HUES6 (cell line): ENCODE data around the gene ST8SIA5.

Source experiments
- H3K27ac ChIP-seq: 2 replicates; pipeline ENCODE4 v1.7.0; 2013; ENCODE audit warnings: low read depth, mild to moderate bottlenecking, low read length, inconsistent platforms
- H3K27me3 ChIP-seq: 2 replicates; pipeline ENCODE4 v1.6.1; 2013; ENCODE audit warnings: low read length; ENCODE audit not compliant: control insufficient read depth, insufficient read depth
- H3K36me3 ChIP-seq: 2 replicates; pipeline ENCODE4 v1.6.1; 2013; ENCODE audit warnings: low read length; ENCODE audit not compliant: control insufficient read depth, insufficient read depth
- H3K4me1 ChIP-seq: 2 replicates; pipeline ENCODE4 v1.6.1; 2013; ENCODE audit warnings: low read length; ENCODE audit not compliant: control insufficient read depth, insufficient read depth
- H3K4me3 ChIP-seq: 2 replicates; pipeline ENCODE4 v1.5.1; 2013; ENCODE audit warnings: low read depth, low read length
- H3K9ac ChIP-seq: one replicate; pipeline ENCODE4 v1.6.1; 2013; ENCODE audit warnings: mild to moderate bottlenecking, low read length
- H3K9me3 ChIP-seq: 2 replicates; pipeline ENCODE4 v1.6.1; 2013; ENCODE audit warnings: low read depth, low read length; ENCODE audit not compliant: control insufficient read depth, insufficient read depth

Gene ST8SIA5

GRCh38 chr18:46764586-46764985 lies 7.7 kb upstream of the ST8SIA5 start:
- Histone ChIP-seq H3K4me1 (no peaks in the 10 kb centered on the region), H3K27ac (no peak overlapping the region), H3K27me3 (peaks cover 26% of the 10 kb centered on the region), H3K9ac (no peak overlapping the region), H3K9me3 (no peaks in the 10 kb centered on the region), H3K4me3 (no peak overlapping the region), H3K36me3 (no peaks in the 10 kb centered on the region)

GRCh38 chr18:46761059-46761769 lies 4.4 kb upstream of the ST8SIA5 start:
- H3K27me3 ChIP-seq = peaks cover 59% of the 10 kb centered on the region
- no peaks in the 10 kb centered on the region for H3K36me3 ChIP-seq
- H3K4me3 ChIP-seq = no peak overlapping the region
- no peak overlapping the region for H3K9ac ChIP-seq
- H3K27ac ChIP-seq = no peak overlapping the region
- no peaks in the 10 kb centered on the region for H3K9me3 ChIP-seq
- peaks cover 4% of the 10 kb centered on the region; the same call in 1 of the 2 replicates for H3K4me1 ChIP-seq

GRCh38 chr18:46759890-46760289 lies 3.0 kb upstream of the ST8SIA5 start:
- Histone ChIP-seq H3K9me3 (no peaks in the 10 kb centered on the region), H3K36me3 (no peaks in the 10 kb centered on the region), H3K9ac (no peak overlapping the region), H3K27ac (no peak overlapping the region), H3K27me3 (peaks cover 72% of the 10 kb centered on the region), H3K4me1 (peaks cover 9% of the 10 kb centered on the region; the same call in 1 of the 2 replicates), H3K4me3 (no peak overlapping the region)

- Histone ChIP-seq H3K36me3 (no peaks in the 10 kb centered on the region), H3K9me3 (no peaks in the 10 kb centered on the region), H3K9ac (no peak overlapping the region), H3K4me1 (peaks cover 9% of the 10 kb centered on the region; the same call in 1 of the 2 replicates), H3K27ac (no peak overlapping the region), H3K27me3 (peaks cover 86% of the 10 kb centered on the region), H3K4me3 (peak overlapping the region; percentile 53)
Observed at GRCh38 chr18:46756025-46756558, 761 bp downstream of the ST8SIA5 start.

- H3K4me3 ChIP-seq = peak overlapping the region; percentile 53
Observed at GRCh38 chr18:46755315-46756024, 1.4 kb downstream of the ST8SIA5 start.

GRCh38 chr18:46754661-46755292 lies 2.1 kb downstream of the ST8SIA5 start:
- no peaks in the 10 kb centered on the region for H3K36me3 ChIP-seq
- peaks cover 73% of the 10 kb centered on the region for H3K27me3 ChIP-seq
- H3K4me3 ChIP-seq = 0 out of 2 replicates have a peak overlapping the region, but pooled peaks have one; percentile 4
- H3K4me1 ChIP-seq = peaks cover 9% of the 10 kb centered on the region; the same call in 1 of the 2 replicates
- H3K9me3 ChIP-seq = no peaks in the 10 kb centered on the region
- no peak overlapping the region for H3K27ac ChIP-seq
- H3K9ac ChIP-seq = no peak overlapping the region

More at GRCh38 chr18:46755315-46756024, 1.4 kb downstream of the ST8SIA5 start:
- Histone ChIP-seq H3K9ac (no peak overlapping the region), H3K9me3 (no peaks in the 10 kb centered on the region), H3K27me3 (peaks cover 79% of the 10 kb centered on the region), H3K27ac (no peak overlapping the region), H3K36me3 (no peaks in the 10 kb centered on the region), H3K4me1 (peaks cover 9% of the 10 kb centered on the region; the same call in 1 of the 2 replicates)

GRCh38 chr18:46754188-46754587 lies 2.7 kb downstream of the ST8SIA5 start:
- H3K9ac ChIP-seq = no peak overlapping the region
- peaks cover 67% of the 10 kb centered on the region for H3K27me3 ChIP-seq

GRCh38 chr18:46751882-46752281 lies 5.0 kb downstream of the ST8SIA5 start:
- peaks cover 6% of the 10 kb centered on the region; the same call in 1 of the 2 replicates for H3K4me1 ChIP-seq
- peaks cover 44% of the 10 kb centered on the region for H3K27me3 ChIP-seq
- no peak overlapping the region for H3K9ac ChIP-seq
- H3K27ac ChIP-seq = no peak overlapping the region
- no peak overlapping the region for H3K4me3 ChIP-seq
- H3K9me3 ChIP-seq = no peaks in the 10 kb centered on the region
- H3K36me3 ChIP-seq = no peaks in the 10 kb centered on the region

More at GRCh38 chr18:46754188-46754587, 2.7 kb downstream of the ST8SIA5 start:
- H3K36me3 ChIP-seq = no peaks in the 10 kb centered on the region
- H3K4me3 ChIP-seq = no peak overlapping the region
- no peak overlapping the region for H3K27ac ChIP-seq
- H3K4me1 ChIP-seq = peaks cover 9% of the 10 kb centered on the region; the same call in 1 of the 2 replicates
- no peaks in the 10 kb centered on the region for H3K9me3 ChIP-seq

- Histone ChIP-seq H3K9me3 (no peaks in the 10 kb centered on the region), H3K27me3 (peaks cover 32% of the 10 kb centered on the region), H3K4me1 (peaks cover 5% of the 10 kb centered on the region; the same call in 1 of the 2 replicates), H3K36me3 (no peaks in the 10 kb centered on the region), H3K9ac (no peak overlapping the region), H3K27ac (no peak overlapping the region), H3K4me3 (no peak overlapping the region)
Observed at GRCh38 chr18:46750626-46751025, 6.2 kb downstream of the ST8SIA5 start.

GRCh38 chr18:46748466-46748865 lies 8.4 kb downstream of the ST8SIA5 start:
- no peaks in the 10 kb centered on the region for H3K4me1 ChIP-seq
- H3K9ac ChIP-seq = no peak overlapping the region
- H3K27ac ChIP-seq = no peak overlapping the region
- H3K27me3 ChIP-seq = peaks cover 10% of the 10 kb centered on the region; the same call in 1 of the 2 replicates
- H3K9me3 ChIP-seq = no peaks in the 10 kb centered on the region
- H3K4me3 ChIP-seq = no peak overlapping the region
- H3K36me3 ChIP-seq = no peaks in the 10 kb centered on the region
